Activated CD4-positive, alpha-beta T cell treated with anti-CD3 and anti-CD28 coated beads for 36 hours (primary cell): ENCODE data around the gene RAB11FIP4. TPM values are rescaled to one million over a fixed set of nuclear protein-coding genes. Genes with fewer than 3 reads are reported as not detected.

ENCODE experiments used
- ATAC-seq: fragments of 200-7000 bp; cut with Tn5 transposase; one replicate; pipeline ENCODE4 v1.10.0; 2021; ENCODE audit warnings: mild to moderate bottlenecking, moderate library complexity
- CTCF ChIA-PET: fragments of 350-600 bp; sonication (Branson Sonifier 250); formaldehyde crosslinking; loops from one replicate; lab custom pipeline; 2021; ENCODE audit warnings: antibody characterized with exemption; lab: Charles Lee
- POLR2A ChIA-PET: fragments of 350-600 bp; sonication (Branson Sonifier 250); formaldehyde crosslinking; loops from one replicate; lab custom pipeline; 2021; ENCODE audit warnings: antibody characterized with exemption, inconsistent platforms; lab: Charles Lee
- DNase-seq: peaks from one replicate; pipeline ENCODE4 v3.0.0-alpha.2; 2020
- H3K27ac Mint-ChIP-seq: one replicate; pipeline ENCODE4 v1.8.0; 2021; ENCODE audit warnings: mixed read lengths
- H3K27me3 Mint-ChIP-seq: one replicate; pipeline ENCODE4 v1.8.0; 2021; ENCODE audit warnings: mixed read lengths
- H3K36me3 Mint-ChIP-seq: one replicate; pipeline ENCODE4 v1.8.0; 2021; ENCODE audit warnings: low read depth, mixed read lengths
- H3K4me1 Mint-ChIP-seq: one replicate; pipeline ENCODE4 v1.8.0; 2021; ENCODE audit warnings: mixed read lengths
- H3K4me3 Mint-ChIP-seq: one replicate; pipeline ENCODE4 v1.8.0; 2021; ENCODE audit warnings: mild to moderate bottlenecking, moderate library complexity, mixed read lengths
- H3K9me3 Mint-ChIP-seq: one replicate; pipeline ENCODE4 v1.8.0; 2021; ENCODE audit warnings: low read depth, mixed read lengths
- intact Hi-C, 2 experiments: fragments of 100-400 bp; cut with DNase I in 1 of 2; cut with micrococcal nuclease in 1 of 2; formaldehyde crosslinking; loops; one replicate each; pipeline versions ENCODE4 v1.14.2 to v1.15.1; 2022 to 2024; cut with DNase I, micrococcal nuclease
- total RNA-seq, 2 experiments: library from RNA; stranded (reverse); gene quantifications; one replicate each; pipeline ENCODE4 v1.2.3, GENCODE V29; 2021

RAB11FIP4 gene
- total RNA-seq, 2 experiments from 2014 or later, result 30.3 to 41.4 TPM

GRCh38 chr17:31579265-31579664 lies 187.8 kb downstream of the RAB11FIP4 start:
- no peak overlapping the region for H3K27ac Mint-ChIP-seq
- H3K27me3 Mint-ChIP-seq, result no peaks in the 10 kb centered on the region
- no peaks in the 10 kb centered on the region for H3K9me3 Mint-ChIP-seq
- ATAC-seq (no peak), DNase-seq (no peak)
- POLR2A ChIA-PET, result no interaction called here
- intact Hi-C loops, result no loop called here
- CTCF ChIA-PET, result no interaction called here
- no peaks in the 10 kb centered on the region for H3K36me3 Mint-ChIP-seq
- no peaks in the 10 kb centered on the region for H3K4me1 Mint-ChIP-seq
- H3K4me3 Mint-ChIP-seq, result no peak overlapping the region

DNA sequence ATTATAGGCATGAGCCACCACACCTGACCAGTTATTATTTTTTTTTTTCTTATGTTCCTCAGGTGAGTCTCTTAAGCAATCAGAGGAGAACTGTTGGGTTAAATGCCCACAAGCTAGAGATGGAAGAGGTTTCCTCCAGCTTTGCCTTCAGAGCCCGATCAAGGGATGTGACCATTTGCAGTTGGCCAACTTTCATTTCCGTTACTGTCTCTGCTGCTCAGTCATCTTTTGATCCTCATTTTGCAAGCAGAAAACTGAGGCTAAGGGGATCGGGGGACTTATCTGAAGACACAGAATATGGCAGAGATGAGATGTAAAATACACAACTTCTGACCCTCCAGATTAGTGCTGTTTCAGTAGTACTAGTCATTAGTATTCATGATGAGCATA lies 188.8 kb downstream of the RAB11FIP4 start:
- H3K4me1 Mint-ChIP-seq, result no peaks in the 10 kb centered on the region

DNA sequence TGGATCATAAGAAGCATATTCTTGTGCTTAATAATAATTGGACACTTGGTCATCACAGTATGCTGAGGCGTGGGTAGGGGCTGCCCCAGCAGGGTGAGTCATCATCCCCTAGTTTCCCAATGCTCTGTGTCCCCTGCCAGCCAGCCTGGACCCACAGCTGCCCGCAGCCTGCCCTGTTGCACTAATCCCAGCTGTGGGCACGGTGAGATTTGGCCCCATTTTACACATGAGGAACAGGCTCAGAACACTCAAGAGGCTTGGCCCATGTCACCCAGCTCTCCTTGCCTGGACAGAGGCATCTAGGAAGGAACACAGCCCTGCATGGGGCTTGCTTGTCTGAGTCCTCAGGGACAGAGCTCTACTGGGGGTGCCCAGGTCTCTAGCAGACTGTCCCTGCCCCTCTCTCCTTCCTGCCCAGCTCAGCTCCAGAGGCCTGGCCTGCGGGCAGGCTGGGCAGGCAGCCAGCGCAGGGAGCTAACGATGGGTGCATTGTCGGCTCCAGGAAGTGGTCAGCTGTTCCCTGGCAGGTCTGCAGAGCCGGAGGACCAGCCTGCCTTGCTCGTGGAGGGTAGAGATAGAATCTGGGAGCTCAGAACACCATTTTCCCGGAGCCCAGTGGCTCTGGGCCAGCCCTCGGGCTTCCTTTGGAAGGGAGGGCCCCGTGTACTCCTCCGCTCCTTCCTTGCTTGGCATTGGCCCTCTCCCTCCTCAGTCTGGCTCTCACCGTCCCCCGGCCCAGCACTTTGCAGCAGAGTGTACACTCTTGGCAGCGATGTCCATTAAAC lies 189.4 kb downstream of the RAB11FIP4 start:
- Mint-ChIP-seq H3K27me3 (no peaks in the 10 kb centered on the region), H3K36me3 (no peaks in the 10 kb centered on the region), H3K4me3 (no peak overlapping the region), H3K9me3 (no peaks in the 10 kb centered on the region), H3K4me1 (no peaks in the 10 kb centered on the region), H3K27ac (no peak overlapping the region)
- DNase-seq, result no peak
- intact Hi-C loops, result no loop called here
- ChIA-PET POLR2A (interaction anchor here (0.6 kb wide), 1 partner anchor 259 kb away, joined by 3 read pairs; no protein-coding TSS in a partner anchor), CTCF (interaction anchor here (0.6 kb wide), 1 partner anchor 82 kb away, joined by 3 read pairs; no protein-coding TSS in a partner anchor)
- peak; percentile 42 for ATAC-seq

More for the DNA sequence above, 188.8 kb downstream of the RAB11FIP4 start:
- H3K27me3 Mint-ChIP-seq, result no peaks in the 10 kb centered on the region
- H3K36me3 Mint-ChIP-seq, result no peaks in the 10 kb centered on the region
- intact Hi-C loops, result no loop called here
- ChIA-PET POLR2A (interaction anchor here (0.6 kb wide), 1 partner anchor 260 kb away, joined by 3 read pairs; no protein-coding TSS in a partner anchor), CTCF (no interaction called here)
- H3K27ac Mint-ChIP-seq, result no peak overlapping the region
- ATAC-seq (no peak), DNase-seq (no peak)
- no peaks in the 10 kb centered on the region for H3K9me3 Mint-ChIP-seq
- H3K4me3 Mint-ChIP-seq, result no peak overlapping the region

GRCh38 chr17:31581491-31581890 lies 190.0 kb downstream of the RAB11FIP4 start:
- ChIA-PET POLR2A (no interaction called here), CTCF (interaction anchor here (0.6 to 1.0 kb wide), 2 partner anchors 20 to 83 kb away, joined by 3 read pairs; no protein-coding TSS in a partner anchor)
- Mint-ChIP-seq H3K4me3 (no peak overlapping the region), H3K9me3 (no peaks in the 10 kb centered on the region), H3K36me3 (no peaks in the 10 kb centered on the region), H3K27ac (no peak overlapping the region), H3K27me3 (no peaks in the 10 kb centered on the region), H3K4me1 (no peaks in the 10 kb centered on the region)
- intact Hi-C loops, result no loop called here
- ATAC-seq, result no peak
- DNase-seq, result no peak

DNA sequence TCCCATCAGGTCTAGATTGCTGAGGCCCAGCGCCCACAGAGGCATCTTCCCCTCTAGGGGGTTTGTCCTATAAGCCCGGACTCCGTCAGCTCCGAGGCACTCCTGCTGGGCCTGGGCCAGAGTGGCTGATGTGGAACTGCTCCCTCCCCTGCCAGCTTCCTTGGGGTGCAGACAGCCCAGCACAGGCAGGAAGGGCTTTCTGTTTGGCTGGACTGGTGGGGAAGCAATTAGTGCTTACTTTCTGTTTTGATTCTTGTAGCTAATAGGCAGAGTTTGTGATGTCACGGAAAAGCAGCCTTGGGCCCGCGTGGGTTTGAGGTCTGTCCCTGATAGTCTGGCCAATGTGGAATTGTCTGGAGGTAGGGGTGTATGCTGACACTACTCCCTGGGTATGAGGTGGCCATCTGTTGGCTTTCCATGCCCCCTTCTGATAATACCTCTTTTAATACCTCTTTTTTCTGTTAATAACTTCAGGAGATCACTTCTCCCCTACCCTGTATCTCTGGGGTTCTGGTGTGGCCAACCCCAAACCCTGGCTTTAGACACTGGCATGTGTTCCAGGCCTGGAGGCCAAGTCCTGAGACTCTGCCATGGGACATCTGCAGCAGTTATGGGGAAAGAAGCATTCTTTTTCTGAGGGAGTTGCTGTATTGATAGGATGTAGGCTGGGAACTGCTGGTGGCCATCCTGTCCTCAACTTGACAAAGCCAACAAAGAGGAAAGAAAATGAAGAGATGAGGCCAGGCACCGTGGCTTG lies 190.9 kb downstream of the RAB11FIP4 start:
- Mint-ChIP-seq H3K27ac (no peak overlapping the region), H3K27me3 (no peaks in the 10 kb centered on the region), H3K4me1 (no peaks in the 10 kb centered on the region), H3K9me3 (no peaks in the 10 kb centered on the region), H3K4me3 (no peak overlapping the region), H3K36me3 (no peaks in the 10 kb centered on the region)
- ChIA-PET CTCF (interaction anchor here (1.0 kb wide), 1 partner anchor 19 kb away, joined by 3 read pairs; no protein-coding TSS in a partner anchor), POLR2A (no interaction called here)
- ATAC-seq (peak; percentile 33), DNase-seq (peak; percentile 10)
- intact Hi-C loops, result no loop called here

GRCh38 chr17:31583772-31584356 lies 192.4 kb downstream of the RAB11FIP4 start:
- CTCF ChIA-PET, result interaction anchor here (0.5 to 0.6 kb wide), 2 partner anchors 15 to 220 kb away, joined by 3 to 5 read pairs; no protein-coding TSS in a partner anchor
- no peaks in the 10 kb centered on the region for H3K9me3 Mint-ChIP-seq
- no peak overlapping the region for H3K4me3 Mint-ChIP-seq
- ATAC-seq (no peak), DNase-seq (no peak)
- intact Hi-C loops, result no loop called here
- H3K36me3 Mint-ChIP-seq, result no peaks in the 10 kb centered on the region
- no peaks in the 10 kb centered on the region for H3K4me1 Mint-ChIP-seq
- H3K27me3 Mint-ChIP-seq, result no peaks in the 10 kb centered on the region
- POLR2A ChIA-PET, result no interaction called here
- no peak overlapping the region for H3K27ac Mint-ChIP-seq

GRCh38 chr17:31584438-31585279 lies 193.2 kb downstream of the RAB11FIP4 start:
- Mint-ChIP-seq H3K4me1 (no peaks in the 10 kb centered on the region), H3K27ac (no peak overlapping the region), H3K27me3 (no peaks in the 10 kb centered on the region), H3K36me3 (no peaks in the 10 kb centered on the region), H3K4me3 (no peak overlapping the region), H3K9me3 (no peaks in the 10 kb centered on the region)
- ChIA-PET CTCF (interaction anchor here (0.5 to 0.6 kb wide), 2 partner anchors 14 to 219 kb away, joined by 3 to 5 read pairs; no protein-coding TSS in a partner anchor), POLR2A (no interaction called here)
- no peak for ATAC-seq
- intact Hi-C loops, result no loop called here
- no peak for DNase-seq

DNA sequence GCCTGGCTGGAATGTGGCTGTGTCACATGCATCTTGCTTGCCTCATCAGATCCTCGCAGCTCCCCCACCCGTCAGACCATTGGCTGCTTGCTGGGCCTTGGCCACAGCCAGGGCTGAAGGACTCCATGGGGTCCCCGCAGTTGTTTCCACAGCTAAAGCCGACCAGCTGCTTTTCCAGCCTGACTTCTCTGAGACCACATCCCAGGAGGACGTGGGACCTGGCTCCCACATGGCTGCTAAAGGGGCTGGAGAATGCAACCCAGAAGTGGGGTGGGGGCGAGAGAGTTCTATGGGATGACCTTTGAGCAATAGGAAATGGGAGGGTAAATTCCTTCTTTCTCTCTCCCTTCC lies 193.8 kb downstream of the RAB11FIP4 start:
- no peak for DNase-seq
- ChIA-PET POLR2A (no interaction called here), CTCF (interaction anchor here (0.6 kb wide), 1 partner anchor 1368 kb away, joined by 4 read pairs; no protein-coding TSS in a partner anchor)
- intact Hi-C loops, result no loop called here
- no peak for ATAC-seq
- no peaks in the 10 kb centered on the region for H3K36me3 Mint-ChIP-seq
- no peaks in the 10 kb centered on the region for H3K9me3 Mint-ChIP-seq
- H3K27me3 Mint-ChIP-seq, result no peaks in the 10 kb centered on the region
- H3K27ac Mint-ChIP-seq, result no peak overlapping the region
- H3K4me1 Mint-ChIP-seq, result no peaks in the 10 kb centered on the region
- no peak overlapping the region for H3K4me3 Mint-ChIP-seq

DNA sequence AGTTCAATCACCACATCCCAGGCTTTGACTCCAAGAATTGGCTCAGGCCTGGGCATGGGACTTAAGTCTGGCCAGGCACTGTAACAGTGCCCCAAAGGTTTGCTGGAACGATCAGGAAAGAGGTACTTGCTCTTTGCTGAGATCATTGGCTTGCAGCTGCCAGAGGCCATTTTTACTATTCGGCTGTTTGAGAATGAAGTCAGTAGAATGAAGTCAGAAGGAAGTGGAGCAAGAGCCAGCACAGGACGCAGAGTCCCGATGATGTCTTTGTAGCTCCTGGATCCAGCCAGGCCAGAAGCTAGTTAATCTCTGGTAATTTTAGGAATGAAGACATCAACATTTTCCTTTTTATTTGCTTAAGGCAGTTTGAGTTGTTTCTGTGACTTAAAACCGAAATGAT lies 195.5 kb downstream of the RAB11FIP4 start:
- Mint-ChIP-seq H3K4me1 (no peaks in the 10 kb centered on the region), H3K27ac (no peak overlapping the region), H3K36me3 (no peaks in the 10 kb centered on the region), H3K9me3 (no peaks in the 10 kb centered on the region), H3K4me3 (no peak overlapping the region), H3K27me3 (no peaks in the 10 kb centered on the region)
- ATAC-seq (no peak), DNase-seq (no peak)
- ChIA-PET CTCF (interaction anchor here (1.8 kb wide), 1 partner anchor 13 kb away, joined by 4 read pairs; no protein-coding TSS in a partner anchor), POLR2A (interaction anchor here (0.7 kb wide), 1 partner anchor 325 kb away, joined by 3 read pairs; no protein-coding TSS in a partner anchor)
- intact Hi-C loops, result no loop called here

DNA sequence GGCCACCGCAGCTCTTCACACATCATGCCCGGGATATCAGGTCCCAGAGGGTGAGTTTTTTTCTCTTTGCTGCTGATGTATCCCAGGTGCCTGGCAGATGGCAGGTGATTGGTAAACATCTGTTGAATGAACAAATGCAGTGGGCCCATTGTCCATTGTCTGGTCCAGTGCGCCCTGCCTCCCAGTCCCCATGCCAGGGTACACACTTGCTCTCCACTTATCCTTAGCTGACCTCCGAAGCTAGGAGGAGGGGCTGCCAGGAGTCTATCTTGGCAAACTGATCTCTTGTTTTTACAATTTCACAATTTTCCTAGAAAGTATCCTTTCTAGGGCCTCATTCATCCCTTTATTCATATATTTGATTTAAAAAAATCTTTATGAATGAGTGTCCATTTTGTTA lies 196.0 kb downstream of the RAB11FIP4 start:
- no peak for DNase-seq
- Mint-ChIP-seq H3K27ac (no peak overlapping the region), H3K9me3 (no peaks in the 10 kb centered on the region), H3K36me3 (no peaks in the 10 kb centered on the region), H3K4me1 (no peaks in the 10 kb centered on the region), H3K27me3 (no peaks in the 10 kb centered on the region), H3K4me3 (no peak overlapping the region)
- CTCF ChIA-PET, result interaction anchor here (1.8 kb wide), 1 partner anchor 13 kb away, joined by 4 read pairs; no protein-coding TSS in a partner anchor
- ATAC-seq, result no peak
- POLR2A ChIA-PET, result interaction anchor here (0.7 kb wide), 1 partner anchor 324 kb away, joined by 3 read pairs; no protein-coding TSS in a partner anchor
- intact Hi-C loops, result no loop called here
